BE2C (cell line): ENCODE measurements around the gene PRKG1.
"Not testable (repeated sequence)": the region's sequence is repeated elsewhere in the genome, so short reads cannot be mapped to it uniquely, and the experiment has no call there.

Source experiments
- DNase-seq: peaks from one replicate; pipeline ENCODE4 v3.0.0-alpha.2; 2020
- H3K27me3 ChIP-seq: fragments of 250-450 bp; sonication (Bioruptor Pico); 2 replicates; pipeline ENCODE4 v1.5.1; 2020; ENCODE audit warnings: mild to moderate bottlenecking
- H3K36me3 ChIP-seq: fragments of 250-450 bp; sonication (Bioruptor Pico); 2 replicates; pipeline ENCODE4 v1.5.1; 2020; ENCODE audit warnings: mild to moderate bottlenecking
- H3K4me1 ChIP-seq: fragments of 250-450 bp; sonication (Bioruptor Pico); 2 replicates; pipeline ENCODE4 v1.5.1; 2020
- H3K4me3 ChIP-seq: 2 replicates; pipeline ENCODE4 v1.5.1; 2011; ENCODE audit warnings: low read depth, low read length
- H3K9me3 ChIP-seq: fragments of 250-450 bp; sonication (Bioruptor Pico); 2 replicates; pipeline ENCODE4 v1.5.1; 2020
- CTCF ChIP-seq: IDR thresholded peaks from 2 replicates; pipeline ENCODE4 v1.5.1; 2012; ENCODE audit warnings: mild to moderate bottlenecking, low read depth, low read length

The PRKG1 gene

GRCh38 chr10:51273574-51273973 lies 199.3 kb downstream of the PRKG1 start:
- TF ChIP-seq CTCF, result no peak
- Histone ChIP-seq H3K36me3 (no peaks in the 10 kb centered on the region), H3K4me1 (no peaks in the 10 kb centered on the region), H3K9me3 (no peaks in the 10 kb centered on the region), H3K4me3 (no peak overlapping the region), H3K27me3 (no peaks in the 10 kb centered on the region)
- no peak for DNase-seq

GRCh38 chr10:51276097-51276496 lies 201.8 kb downstream of the PRKG1 start:
- not testable (repeated sequence) for H3K4me3 ChIP-seq, DNase-seq, H3K4me1 ChIP-seq, H3K9me3 ChIP-seq, H3K27me3 ChIP-seq, H3K36me3 ChIP-seq

GRCh38 chr10:51281387-51281786 lies 207.1 kb downstream of the PRKG1 start:
- H3K9me3 ChIP-seq, H3K4me3 ChIP-seq, H3K4me1 ChIP-seq, H3K36me3 ChIP-seq, H3K27me3 ChIP-seq: not testable (repeated sequence)
- peak; percentile 4 for DNase-seq

GRCh38 chr10:51285601-51286000 lies 211.3 kb downstream of the PRKG1 start:
- TF ChIP-seq CTCF, result no peak
- Histone ChIP-seq H3K4me1 (no peaks in the 10 kb centered on the region), H3K4me3 (no peak overlapping the region), H3K9me3 (no peaks in the 10 kb centered on the region), H3K27me3 (no peaks in the 10 kb centered on the region), H3K36me3 (no peaks in the 10 kb centered on the region)
- no peak for DNase-seq

- H3K27me3 ChIP-seq, result no peaks in the 10 kb centered on the region
- no peak for TF ChIP-seq CTCF
- no peaks in the 10 kb centered on the region for H3K36me3 ChIP-seq
- H3K9me3 ChIP-seq, result no peaks in the 10 kb centered on the region
- H3K4me3 ChIP-seq, result no peak overlapping the region
- no peaks in the 10 kb centered on the region for H3K4me1 ChIP-seq
- DNase-seq, result no peak
Observed at GRCh38 chr10:51288511-51288910, 214.2 kb downstream of the PRKG1 start.

- Histone ChIP-seq H3K27me3 (no peaks in the 10 kb centered on the region), H3K9me3 (no peaks in the 10 kb centered on the region), H3K36me3 (no peaks in the 10 kb centered on the region), H3K4me3 (no peak overlapping the region), H3K4me1 (no peaks in the 10 kb centered on the region)
- no peak for TF ChIP-seq CTCF
- no peak for DNase-seq
Observed at GRCh38 chr10:51289519-51289918, 215.2 kb downstream of the PRKG1 start.

- no peak for DNase-seq
- no peaks in the 10 kb centered on the region for H3K9me3 ChIP-seq
- no peaks in the 10 kb centered on the region for H3K27me3 ChIP-seq
- no peaks in the 10 kb centered on the region for H3K4me1 ChIP-seq
- H3K4me3 ChIP-seq, result no peak overlapping the region
- no peak for TF ChIP-seq CTCF
- H3K36me3 ChIP-seq, result no peaks in the 10 kb centered on the region
Observed at GRCh38 chr10:51291961-51292360, 217.7 kb downstream of the PRKG1 start.
